Measurements from ENCODE around the gene KCTD17.

GRCh38 chr22:37077802-37078448 is 26.4 kb downstream of the KCTD17 start:
- TF ChIP-seq, protein P1, sequence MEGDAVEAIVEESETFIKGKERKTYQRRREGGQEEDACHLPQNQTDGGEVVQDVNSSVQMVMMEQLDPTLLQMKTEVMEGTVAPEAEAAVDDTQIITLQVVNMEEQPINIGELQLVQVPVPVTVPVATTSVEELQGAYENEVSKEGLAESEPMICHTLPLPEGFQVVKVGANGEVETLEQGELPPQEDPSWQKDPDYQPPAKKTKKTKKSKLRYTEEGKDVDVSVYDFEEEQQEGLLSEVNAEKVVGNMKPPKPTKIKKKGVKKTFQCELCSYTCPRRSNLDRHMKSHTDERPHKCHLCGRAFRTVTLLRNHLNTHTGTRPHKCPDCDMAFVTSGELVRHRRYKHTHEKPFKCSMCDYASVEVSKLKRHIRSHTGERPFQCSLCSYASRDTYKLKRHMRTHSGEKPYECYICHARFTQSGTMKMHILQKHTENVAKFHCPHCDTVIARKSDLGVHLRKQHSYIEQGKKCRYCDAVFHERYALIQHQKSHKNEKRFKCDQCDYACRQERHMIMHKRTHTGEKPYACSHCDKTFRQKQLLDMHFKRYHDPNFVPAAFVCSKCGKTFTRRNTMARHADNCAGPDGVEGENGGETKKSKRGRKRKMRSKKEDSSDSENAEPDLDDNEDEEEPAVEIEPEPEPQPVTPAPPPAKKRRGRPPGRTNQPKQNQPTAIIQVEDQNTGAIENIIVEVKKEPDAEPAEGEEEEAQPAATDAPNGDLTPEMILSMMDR (IDR thresholded peaks at IDR 0.05) = peak; percentile 82
- TF ChIP-seq POLR2A (IDR thresholded peaks at IDR 0.05; ENCODE audit: low read length) = no peak
- TF ChIP-seq CBX2 (IDR thresholded peaks at IDR 0.05; ENCODE audit: borderline replicate concordance, low read depth) = no peak
- TF ChIP-seq MAFK (IDR thresholded peaks at IDR 0.05; ENCODE audit: partially characterized antibody) = no peak
- TF ChIP-seq HDAC2 (IDR thresholded peaks at IDR 0.05) = no peak
- no peak for TF ChIP-seq PBX3 (IDR thresholded peaks at IDR 0.05)

Measured in A549 (cell line).